Glutamatergic neuron (in vitro differentiated cells): Measurements from ENCODE around the gene TMEM183A. TPM values are rescaled to one million over a fixed set of nuclear protein-coding genes. Genes with fewer than 3 reads are reported as not detected.

Source experiments
- DNase-seq: peaks from one replicate; pipeline ENCODE4 v3.0.0; 2022
- H3K27ac Mint-ChIP-seq: one replicate; pipeline ENCODE4 v1.8.0; 2020; ENCODE audit warnings: mild to moderate bottlenecking, mixed read lengths, inconsistent platforms; ENCODE audit not compliant: unreplicated experiment
- H3K27me3 Mint-ChIP-seq: one replicate; pipeline ENCODE4 v1.8.0; 2020; ENCODE audit warnings: mild to moderate bottlenecking, moderate library complexity, mixed read lengths, inconsistent platforms; ENCODE audit not compliant: unreplicated experiment
- H3K36me3 Mint-ChIP-seq: one replicate; pipeline ENCODE4 v1.8.0; 2020; ENCODE audit warnings: mild to moderate bottlenecking, mixed read lengths, inconsistent platforms; ENCODE audit not compliant: unreplicated experiment
- H3K4me1 Mint-ChIP-seq: one replicate; pipeline ENCODE4 v1.8.0; 2020; ENCODE audit warnings: mild to moderate bottlenecking, low read depth, mixed read lengths, inconsistent platforms; ENCODE audit not compliant: unreplicated experiment
- H3K4me3 Mint-ChIP-seq: one replicate; pipeline ENCODE4 v1.8.0; 2020; ENCODE audit warnings: mild to moderate bottlenecking, mixed read lengths, inconsistent platforms; ENCODE audit not compliant: unreplicated experiment
- H3K9me3 Mint-ChIP-seq: one replicate; pipeline ENCODE4 v1.8.0; 2020; ENCODE audit warnings: mild to moderate bottlenecking, moderate library complexity, mixed read lengths, inconsistent platforms; ENCODE audit not compliant: unreplicated experiment
- CTCF ChIP-seq: fragments of 200-600 bp; sonication (generic); IDR thresholded peaks from one replicate; pipeline ENCODE4 v1.5.0; 2021; ENCODE audit not compliant: partially characterized antibody, unreplicated experiment
- total RNA-seq: library from RNA; stranded (reverse); fragmentation: NEBNext Ultra II Directional; extraction: Animal tissue kit (Norgen Biotek cat#: 25700); gene quantifications from one replicate; pipeline ENCODE4 v1.2.1, GENCODE V29; 2021; ENCODE audit not compliant: unreplicated experiment

Gene TMEM183A
- total RNA-seq, 1 donor from 2014 or later: 61.5 TPM

DNA sequence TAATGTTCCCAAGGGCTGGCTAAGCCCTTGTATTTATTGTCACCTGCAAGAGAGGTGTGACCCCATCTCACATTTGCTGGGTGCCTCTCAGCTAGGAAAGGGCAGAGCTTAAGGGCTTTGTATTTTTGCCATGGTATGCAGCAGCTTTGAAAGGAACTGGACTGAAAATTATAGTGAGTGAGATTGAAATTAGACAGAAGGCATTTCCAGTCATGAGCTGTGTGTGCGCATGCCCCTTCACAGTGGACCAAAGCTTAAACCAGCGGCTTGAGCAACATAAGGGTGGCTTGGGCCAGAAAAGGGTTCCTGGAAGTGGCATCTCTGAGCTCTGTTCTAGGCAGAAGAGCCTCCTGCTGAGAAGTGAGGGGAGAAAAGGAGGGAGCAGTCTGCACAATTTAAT is 58.8 kb downstream of the TMEM183A start:
- DNase-seq: no peak
- TF ChIP-seq CTCF: no peak
- peaks cover 17% of the 10 kb centered on the region for H3K4me1 Mint-ChIP-seq
- peaks cover 4% of the 10 kb centered on the region for H3K27me3 Mint-ChIP-seq
- no peak overlapping the region for H3K4me3 Mint-ChIP-seq
- peaks cover 8% of the 10 kb centered on the region for H3K9me3 Mint-ChIP-seq
- peaks cover 21% of the 10 kb centered on the region for H3K36me3 Mint-ChIP-seq
- no peak overlapping the region for H3K27ac Mint-ChIP-seq

- DNase-seq: no peak
- H3K4me3 Mint-ChIP-seq: no peak overlapping the region
- no peak for TF ChIP-seq CTCF
- peaks cover 16% of the 10 kb centered on the region for H3K4me1 Mint-ChIP-seq
- peaks cover 14% of the 10 kb centered on the region for H3K36me3 Mint-ChIP-seq
- H3K27ac Mint-ChIP-seq: peak overlapping the region; percentile 52
- H3K9me3 Mint-ChIP-seq: peaks cover 6% of the 10 kb centered on the region
- H3K27me3 Mint-ChIP-seq: peaks cover 4% of the 10 kb centered on the region
These were observed 59.8 kb downstream of the TMEM183A start for GRCh38 chr1:203066965-203067364.

DNA sequence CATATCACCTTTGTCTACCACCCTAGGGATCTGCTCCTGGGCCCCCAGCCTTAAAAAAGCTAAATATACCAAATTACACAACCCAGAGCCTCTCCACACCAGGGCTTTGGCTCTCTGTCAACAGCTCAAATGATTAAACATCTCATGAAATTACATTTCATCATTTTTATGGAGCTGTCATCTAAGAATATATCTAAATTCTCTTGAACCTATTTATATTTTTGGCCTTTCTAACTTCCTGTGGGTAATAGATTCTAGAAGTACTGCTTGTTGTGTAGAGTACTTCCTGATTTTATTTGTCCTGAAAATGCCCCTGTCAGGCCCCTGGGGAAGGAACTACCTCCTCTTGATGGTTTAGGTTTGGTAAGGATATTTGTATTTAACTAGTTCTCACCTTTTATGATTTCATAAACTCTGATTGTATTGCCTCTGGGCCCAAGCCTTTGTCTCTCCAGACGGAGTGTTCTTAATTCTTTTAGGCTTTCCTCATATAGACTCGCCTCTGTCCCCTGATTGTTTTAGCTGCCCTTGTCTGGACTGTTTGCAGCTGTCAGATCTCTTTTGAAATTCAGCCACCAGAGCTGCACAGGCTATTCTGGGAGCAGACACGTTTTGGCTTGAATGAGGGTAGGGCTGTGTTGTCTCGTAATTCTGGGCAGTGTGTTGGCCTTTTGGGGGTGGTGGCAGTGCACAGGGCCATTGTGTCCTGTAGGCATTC is 62.0 kb downstream of the TMEM183A start:
- DNase-seq: no peak
- peaks cover 27% of the 10 kb centered on the region for H3K36me3 Mint-ChIP-seq
- H3K27ac Mint-ChIP-seq: no peak overlapping the region
- H3K27me3 Mint-ChIP-seq: peaks cover 11% of the 10 kb centered on the region
- TF ChIP-seq CTCF: no peak
- H3K9me3 Mint-ChIP-seq: peaks cover 6% of the 10 kb centered on the region
- H3K4me3 Mint-ChIP-seq: no peak overlapping the region
- peaks cover 16% of the 10 kb centered on the region for H3K4me1 Mint-ChIP-seq

GRCh38 chr1:203072002-203072602 is 64.9 kb downstream of the TMEM183A start:
- H3K27me3 Mint-ChIP-seq: peaks cover 19% of the 10 kb centered on the region
- H3K4me3 Mint-ChIP-seq: no peak overlapping the region
- no peak for TF ChIP-seq CTCF
- H3K36me3 Mint-ChIP-seq: peaks cover 24% of the 10 kb centered on the region
- no peak for DNase-seq
- H3K4me1 Mint-ChIP-seq: peaks cover 16% of the 10 kb centered on the region
- no peak overlapping the region for H3K27ac Mint-ChIP-seq
- H3K9me3 Mint-ChIP-seq: peaks cover 6% of the 10 kb centered on the region

- no peak overlapping the region for H3K27ac Mint-ChIP-seq
- H3K4me3 Mint-ChIP-seq: peak overlapping the region; percentile 17
- no peak for DNase-seq
- H3K4me1 Mint-ChIP-seq: peaks cover 16% of the 10 kb centered on the region
- peaks cover 6% of the 10 kb centered on the region for H3K9me3 Mint-ChIP-seq
- peaks cover 19% of the 10 kb centered on the region for H3K27me3 Mint-ChIP-seq
- peaks cover 21% of the 10 kb centered on the region for H3K36me3 Mint-ChIP-seq
- TF ChIP-seq CTCF: no peak
These were observed 65.7 kb downstream of the TMEM183A start for GRCh38 chr1:203072911-203073310.
